Activated CD8-positive, alpha-beta T cell treated with anti-CD3 and anti-CD28 coated beads, Interleukin-2, amount 10 ng/mL, durations not matched to agents 7 days and 5 days (primary cell): ENCODE measurements around the gene GALNT18. TPM values are rescaled to one million over a fixed set of nuclear protein-coding genes. Genes with fewer than 3 reads are reported as not detected.

ENCODE experiments used
- ATAC-seq: fragments of 150-1000 bp; cut with Tn5 transposase; one replicate; pipeline ENCODE4 v1.10.0; 2021; ENCODE audit warnings: moderate library complexity
- CTCF ChIA-PET: fragments of 350-600 bp; sonication (Branson Sonifier 250); formaldehyde crosslinking; loops from one replicate; lab custom pipeline; 2021; ENCODE audit warnings: antibody characterized with exemption; lab: Charles Lee
- POLR2A ChIA-PET: fragments of 350-600 bp; sonication (Branson Sonifier 250); formaldehyde crosslinking; loops from one replicate; lab custom pipeline; 2021; ENCODE audit warnings: antibody characterized with exemption; lab: Charles Lee
- DNase-seq: peaks from one replicate; pipeline ENCODE4 v3.0.0-alpha.2; 2020
- H3K27ac Mint-ChIP-seq: one replicate; pipeline ENCODE4 v1.8.0; 2021; ENCODE audit warnings: mild to moderate bottlenecking, mixed read lengths
- H3K27me3 Mint-ChIP-seq: one replicate; pipeline ENCODE4 v1.8.0; 2021; ENCODE audit warnings: low read depth, mixed read lengths
- H3K36me3 Mint-ChIP-seq: one replicate; pipeline ENCODE4 v1.8.0; 2021; ENCODE audit warnings: low read depth, mixed read lengths
- H3K4me1 Mint-ChIP-seq: one replicate; pipeline ENCODE4 v1.8.0; 2021; ENCODE audit warnings: low read depth, mixed read lengths
- H3K4me3 Mint-ChIP-seq: one replicate; pipeline ENCODE4 v1.8.0; 2021; ENCODE audit warnings: mild to moderate bottlenecking, mixed read lengths
- H3K9me3 Mint-ChIP-seq: one replicate; pipeline ENCODE4 v1.8.0; 2022; ENCODE audit warnings: mixed read lengths; ENCODE audit not compliant: insufficient read depth
- total RNA-seq, 2 experiments: library from RNA; stranded (reverse); gene quantifications; one replicate each; pipeline ENCODE4 v1.2.3, GENCODE V29; 2021

The GALNT18 gene
- total RNA-seq, 2 experiments from 2014 or later: 0.23 to 0.42 TPM

- DNase-seq: no peak
- no peak for ATAC-seq
- Mint-ChIP-seq H3K9me3 (peaks cover 13% of the 10 kb centered on the region), H3K36me3 (no peaks in the 10 kb centered on the region), H3K4me1 (peaks cover 11% of the 10 kb centered on the region), H3K4me3 (no peak overlapping the region), H3K27ac (no peak overlapping the region), H3K27me3 (no peaks in the 10 kb centered on the region)
- ChIA-PET POLR2A (no interaction called here), CTCF (no interaction called here)
Measured at GRCh38 chr11:11309906-11310305, 311.9 kb downstream of the GALNT18 start.

- POLR2A ChIA-PET: no interaction called here
- no peak for ATAC-seq
Measured at GRCh38 chr11:11308249-11308648, 313.6 kb downstream of the GALNT18 start.

GRCh38 chr11:11306855-11307254, 314.9 kb downstream of the GALNT18 start:
- ChIA-PET CTCF (no interaction called here), POLR2A (no interaction called here)
- ATAC-seq (no peak), DNase-seq (no peak)
- Mint-ChIP-seq H3K4me1 (peaks cover 11% of the 10 kb centered on the region), H3K9me3 (peaks cover 13% of the 10 kb centered on the region), H3K27me3 (no peaks in the 10 kb centered on the region), H3K36me3 (no peaks in the 10 kb centered on the region), H3K27ac (no peak overlapping the region), H3K4me3 (no peak overlapping the region)

More at GRCh38 chr11:11308249-11308648, 313.6 kb downstream of the GALNT18 start:
- H3K4me1 Mint-ChIP-seq: peaks cover 11% of the 10 kb centered on the region
- CTCF ChIA-PET: no interaction called here
- peaks cover 13% of the 10 kb centered on the region for H3K9me3 Mint-ChIP-seq
- H3K4me3 Mint-ChIP-seq: no peak overlapping the region
- H3K27ac Mint-ChIP-seq: no peak overlapping the region
- no peak for DNase-seq
- H3K27me3 Mint-ChIP-seq: no peaks in the 10 kb centered on the region
- no peaks in the 10 kb centered on the region for H3K36me3 Mint-ChIP-seq

GRCh38 chr11:11304550-11304949, 317.3 kb downstream of the GALNT18 start:
- Mint-ChIP-seq H3K36me3 (no peaks in the 10 kb centered on the region), H3K4me1 (peaks cover 2% of the 10 kb centered on the region), H3K27ac (no peak overlapping the region), H3K9me3 (no peaks in the 10 kb centered on the region), H3K4me3 (no peak overlapping the region), H3K27me3 (no peaks in the 10 kb centered on the region)
- POLR2A ChIA-PET: no interaction called here
- DNase-seq (no peak), ATAC-seq (no peak)
- CTCF ChIA-PET: no interaction called here

GRCh38 chr11:11302565-11302964, 319.2 kb downstream of the GALNT18 start:
- DNase-seq (no peak), ATAC-seq (no peak)
- POLR2A ChIA-PET: no interaction called here
- CTCF ChIA-PET: no interaction called here
- no peaks in the 10 kb centered on the region for H3K27me3 Mint-ChIP-seq
- H3K9me3 Mint-ChIP-seq: no peaks in the 10 kb centered on the region
- H3K4me3 Mint-ChIP-seq: no peak overlapping the region
- no peak overlapping the region for H3K27ac Mint-ChIP-seq
- no peaks in the 10 kb centered on the region for H3K36me3 Mint-ChIP-seq
- no peaks in the 10 kb centered on the region for H3K4me1 Mint-ChIP-seq

GRCh38 chr11:11301212-11301611, 320.6 kb downstream of the GALNT18 start:
- H3K9me3 Mint-ChIP-seq: no peaks in the 10 kb centered on the region
- ATAC-seq: no peak

GRCh38 chr11:11297578-11297977, 324.2 kb downstream of the GALNT18 start:
- no peak for ATAC-seq
- Mint-ChIP-seq H3K9me3 (no peaks in the 10 kb centered on the region), H3K36me3 (no peaks in the 10 kb centered on the region), H3K4me1 (no peaks in the 10 kb centered on the region), H3K27ac (no peak overlapping the region), H3K27me3 (no peaks in the 10 kb centered on the region), H3K4me3 (no peak overlapping the region)
- ChIA-PET POLR2A (no interaction called here), CTCF (no interaction called here)
- no peak for DNase-seq

More at GRCh38 chr11:11301212-11301611, 320.6 kb downstream of the GALNT18 start:
- Mint-ChIP-seq H3K4me1 (no peaks in the 10 kb centered on the region), H3K27ac (no peak overlapping the region), H3K36me3 (no peaks in the 10 kb centered on the region), H3K27me3 (no peaks in the 10 kb centered on the region), H3K4me3 (no peak overlapping the region)
- no peak for DNase-seq
- CTCF ChIA-PET: no interaction called here
- POLR2A ChIA-PET: no interaction called here

GRCh38 chr11:11296434-11296833, 325.4 kb downstream of the GALNT18 start:
- Mint-ChIP-seq H3K27me3 (no peaks in the 10 kb centered on the region), H3K4me3 (no peak overlapping the region), H3K9me3 (no peaks in the 10 kb centered on the region), H3K27ac (no peak overlapping the region), H3K4me1 (no peaks in the 10 kb centered on the region), H3K36me3 (no peaks in the 10 kb centered on the region)
- ATAC-seq (no peak), DNase-seq (no peak)
- POLR2A ChIA-PET: interaction anchor here (0.7 kb wide), 1 partner anchor 493 kb away, joined by 3 read pairs; no protein-coding TSS in a partner anchor
- CTCF ChIA-PET: no interaction called here

GRCh38 chr11:11294551-11294855, 327.3 kb downstream of the GALNT18 start:
- Mint-ChIP-seq H3K4me1 (no peaks in the 10 kb centered on the region), H3K4me3 (no peak overlapping the region), H3K27me3 (no peaks in the 10 kb centered on the region), H3K27ac (no peak overlapping the region), H3K9me3 (no peaks in the 10 kb centered on the region), H3K36me3 (no peaks in the 10 kb centered on the region)
- ATAC-seq (no peak), DNase-seq (no peak)
- ChIA-PET CTCF (no interaction called here), POLR2A (no interaction called here)

- no peak overlapping the region for H3K27ac Mint-ChIP-seq
- H3K27me3 Mint-ChIP-seq: no peaks in the 10 kb centered on the region
- ChIA-PET CTCF (no interaction called here), POLR2A (no interaction called here)
- H3K4me3 Mint-ChIP-seq: no peak overlapping the region
- no peaks in the 10 kb centered on the region for H3K36me3 Mint-ChIP-seq
- H3K9me3 Mint-ChIP-seq: no peaks in the 10 kb centered on the region
- DNase-seq: no peak
- ATAC-seq: no peak
- H3K4me1 Mint-ChIP-seq: no peaks in the 10 kb centered on the region
Measured at GRCh38 chr11:11293798-11294550, 327.8 kb downstream of the GALNT18 start.

GRCh38 chr11:11292839-11293238, 329.0 kb downstream of the GALNT18 start:
- Mint-ChIP-seq H3K9me3 (no peaks in the 10 kb centered on the region), H3K27ac (no peak overlapping the region), H3K4me3 (no peak overlapping the region), H3K27me3 (peaks cover 2% of the 10 kb centered on the region), H3K4me1 (no peaks in the 10 kb centered on the region), H3K36me3 (no peaks in the 10 kb centered on the region)
- POLR2A ChIA-PET: no interaction called here
- DNase-seq (no peak), ATAC-seq (no peak)
- CTCF ChIA-PET: no interaction called here

GRCh38 chr11:11291041-11292015, 330.5 kb downstream of the GALNT18 start:
- POLR2A ChIA-PET: no interaction called here
- no peak for ATAC-seq
- H3K9me3 Mint-ChIP-seq: no peaks in the 10 kb centered on the region
- CTCF ChIA-PET: no interaction called here
- H3K27ac Mint-ChIP-seq: no peak overlapping the region
- H3K27me3 Mint-ChIP-seq: peaks cover 2% of the 10 kb centered on the region
- no peaks in the 10 kb centered on the region for H3K36me3 Mint-ChIP-seq
- H3K4me3 Mint-ChIP-seq: no peak overlapping the region
- H3K4me1 Mint-ChIP-seq: no peaks in the 10 kb centered on the region
- DNase-seq: no peak
